ENCODE measurements around the gene SAMD4B.

GRCh38 chr19:39319098-39319891 lies 22.9 kb upstream of the SAMD4B start:
- TF ChIP-seq CTCF (IDR thresholded peaks at IDR 0.05) (no peak), EP300 (IDR thresholded peaks at IDR 0.05) (no peak), POLR2A (IDR thresholded peaks at IDR 0.05) (no peak)
